Activated CD4-positive, CD25-positive, alpha-beta regulatory T cell treated with anti-CD3 and anti-CD28 coated beads, Interleukin-2, amount 50 U/mL, for 16 hours (primary cell): ENCODE measurements around the gene HOXB3.

Experiments
- DNase-seq: peaks from one replicate; pipeline ENCODE4 v3.0.0-alpha.2; 2020; ENCODE audit warnings: low read depth, low spot score

The HOXB3 gene

GRCh38 chr17:48589831-48590606, at the start of gene HOXB3:
TSS of gene HOXB3 (minus strand) at chr17:48590241. CDS start at chr17:48552474, 37,767 bp downstream.
- DNase-seq = no peak

- DNase-seq = no peak
Observed at GRCh38 chr17:48639136-48639535, 49.1 kb upstream of the HOXB3 start.

- DNase-seq = no peak
Observed at GRCh38 chr17:48637323-48638260, 47.6 kb upstream of the HOXB3 start.

GRCh38 chr17:48636177-48637018, 46.4 kb upstream of the HOXB3 start:
- peak; percentile 32 for DNase-seq

- no peak for DNase-seq
Observed at GRCh38 chr17:48634493-48635208, 44.6 kb upstream of the HOXB3 start.

- DNase-seq = no peak
Observed at GRCh38 chr17:48633266-48633677, 43.2 kb upstream of the HOXB3 start.

- DNase-seq = no peak
Observed at GRCh38 chr17:48632579-48633265, 42.7 kb upstream of the HOXB3 start.

GRCh38 chr17:48631693-48632578, 41.9 kb upstream of the HOXB3 start:
- no peak for DNase-seq

- no peak for DNase-seq
Observed at GRCh38 chr17:48630925-48631692, 41.1 kb upstream of the HOXB3 start.

- no peak for DNase-seq
Observed at GRCh38 chr17:48630009-48630924, 40.2 kb upstream of the HOXB3 start.

GRCh38 chr17:48629411-48629759, 39.3 kb upstream of the HOXB3 start:
- DNase-seq = no peak

GRCh38 chr17:48628649-48629410, 38.8 kb upstream of the HOXB3 start:
- DNase-seq = no peak

GRCh38 chr17:48627623-48628521, 37.8 kb upstream of the HOXB3 start:
- no peak for DNase-seq

- no peak for DNase-seq
Observed at GRCh38 chr17:48627118-48627597, 37.1 kb upstream of the HOXB3 start.

- DNase-seq = no peak
Observed at GRCh38 chr17:48626245-48627117, 36.4 kb upstream of the HOXB3 start, which contains the start of gene HOXB9. TSS of gene HOXB9 (minus strand) at chr17:48626358. CDS start at chr17:48626269, 89 bp downstream.
